GM19455 (cell line): Measurements from ENCODE around the gene RPTOR.
A peak's percentile ranks its signal among the peaks of the same experiment; 100 is the strongest.
"Not testable (repeated sequence)": the region's sequence is repeated elsewhere in the genome, so short reads cannot be mapped to it uniquely, and the experiment has no call there.

ENCODE experiments used
- ATAC-seq: cut with Tn5 transposase; IDR thresholded peaks from one replicate; pipeline ENCODE4 v1.9.1; 2021; ENCODE audit not compliant: unreplicated experiment

The RPTOR gene

GRCh38 chr17:80552523-80552922 is 7.9 kb downstream of the RPTOR start:
- no peak for ATAC-seq

GRCh38 chr17:80555266-80555665 is 10.6 kb downstream of the RPTOR start:
- no peak for ATAC-seq

- ATAC-seq, result no peak
Measured at GRCh38 chr17:80558046-80558445, 13.4 kb downstream of the RPTOR start.

GRCh38 chr17:80559825-80560251 is 15.2 kb downstream of the RPTOR start:
- no peak for ATAC-seq

GRCh38 chr17:80561541-80562114 is 17.0 kb downstream of the RPTOR start:
- no peak for ATAC-seq

GRCh38 chr17:80564545-80564944 is 19.9 kb downstream of the RPTOR start:
- no peak for ATAC-seq

GRCh38 chr17:80565343-80566053 is 20.9 kb downstream of the RPTOR start:
- no peak for ATAC-seq

- no peak for ATAC-seq
Measured at GRCh38 chr17:80566054-80566400, 21.4 kb downstream of the RPTOR start.

GRCh38 chr17:80568246-80568645 is 23.6 kb downstream of the RPTOR start:
- ATAC-seq, result no peak

- no peak for ATAC-seq
Measured at GRCh38 chr17:80569924-80570323, 25.3 kb downstream of the RPTOR start.

- ATAC-seq, result no peak
Measured at GRCh38 chr17:80573701-80574100, 29.1 kb downstream of the RPTOR start.

GRCh38 chr17:80574496-80574895 is 29.9 kb downstream of the RPTOR start:
- no peak for ATAC-seq

- peak; percentile 91 for ATAC-seq
Measured at GRCh38 chr17:80575057-80575875, 30.6 kb downstream of the RPTOR start.

GRCh38 chr17:80577876-80578570 is 33.4 kb downstream of the RPTOR start:
- no peak for ATAC-seq

- not testable (repeated sequence) for ATAC-seq
Measured at GRCh38 chr17:80578668-80579388, 34.2 kb downstream of the RPTOR start.

- no peak for ATAC-seq
Measured at GRCh38 chr17:80582165-80582564, 37.5 kb downstream of the RPTOR start.

- ATAC-seq, result no peak
Measured at GRCh38 chr17:80584176-80584905, 39.7 kb downstream of the RPTOR start.

- ATAC-seq, result no peak
Measured at GRCh38 chr17:80585890-80586845, 41.5 kb downstream of the RPTOR start.

GRCh38 chr17:80586846-80587228 is 42.2 kb downstream of the RPTOR start:
- ATAC-seq, result no peak
